ENCODE results near the gene C15orf61.

C15orf61 gene

GRCh38 chr15:67559158-67559557 is 38.2 kb downstream of the C15orf61 start:
- no CpG with 5 or more reads among the region's 1 CpG for WGBS (ENCODE audit: extremely low coverage, insufficient coverage, insufficient read length)
- Histone ChIP-seq H3K4me3 (ENCODE audit: low read depth, low read length) (no peak overlapping the region), H4K12ac (ENCODE audit: low read depth, low read length) (no peak overlapping the region), H3K4ac (ENCODE audit: low read depth, low read length) (no peak overlapping the region), H3K4me1 (ENCODE audit: control insufficient read depth in 1 of 2, insufficient read depth in 2 of 2, low read length in 2 of 2) (peaks cover 0 to 5% of the 10 kb centered on the region in 2 experiments), H3K79me1 (ENCODE audit: low read length) (no peaks in the 10 kb centered on the region), H2BK120ac (ENCODE audit: insufficient read depth, low read length, poor library complexity) (no peak overlapping the region), H3K18ac (ENCODE audit: low read length) (no peak overlapping the region), H4K8ac (ENCODE audit: low read depth, low read length) (no peak overlapping the region), H3K36me3 (ENCODE audit: control insufficient read depth in 1 of 2, insufficient read depth in 2 of 2, low read length in 2 of 2) (no peaks in the 10 kb centered on the region), H3K14ac (ENCODE audit: low read length) (no peak overlapping the region), H3K27ac (ENCODE audit: low read depth, low read length) (no peak overlapping the region), H3K9me3 (ENCODE audit: insufficient read depth, low read depth, low read length) (no peaks in the 10 kb centered on the region), H2AK5ac (ENCODE audit: low read length) (no peak overlapping the region), H2BK5ac (ENCODE audit: low read depth, low read length, poor library complexity) (no peak overlapping the region), H2BK12ac (ENCODE audit: low read length) (no peak overlapping the region), H3K27me3 (ENCODE audit: insufficient read depth, low read length) (no peaks in the 10 kb centered on the region), H3K4me2 (ENCODE audit: low read length) (no peak overlapping the region), H2AFZ (ENCODE audit: insufficient read depth, low read length, poor library complexity) (no peak overlapping the region), H3K23ac (ENCODE audit: low read length) (no peak overlapping the region), H4K91ac (ENCODE audit: low read depth, low read length) (no peak overlapping the region), H3K79me2 (ENCODE audit: control insufficient read depth, insufficient read depth, low read length, poor library complexity) (no peaks in the 10 kb centered on the region), H3K9ac (ENCODE audit: low read length) (no peak overlapping the region)
- no peak for DNase-seq

- Histone ChIP-seq H3K4me3 (ENCODE audit: low read depth, low read length) (no peak overlapping the region), H3K9ac (ENCODE audit: low read length) (no peak overlapping the region)
- WGBS (ENCODE audit: extremely low coverage, insufficient coverage, insufficient read length) = no CpG with 5 or more reads among the region's 2 CpGs
Measured at GRCh38 chr15:67559576-67559975, 38.6 kb downstream of the C15orf61 start.

DNA sequence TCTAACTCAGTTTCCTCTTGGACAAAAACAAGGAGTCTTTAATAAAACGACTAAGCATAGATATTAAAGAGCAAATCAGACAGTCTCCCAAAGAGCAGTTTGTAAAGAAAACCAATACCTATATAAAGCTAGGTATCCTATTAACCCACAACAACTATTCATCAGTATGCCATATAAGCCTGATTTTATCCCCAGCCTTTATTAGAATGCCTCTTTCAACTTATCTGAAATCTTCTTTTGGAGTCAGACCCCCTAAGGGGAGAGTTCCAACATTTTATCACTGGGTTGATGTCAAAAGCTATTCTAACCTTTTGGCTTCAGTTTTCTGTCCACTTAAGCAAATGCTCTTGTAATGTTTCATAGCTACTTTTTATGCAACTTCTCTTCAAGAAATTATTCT is 39.4 kb downstream of the C15orf61 start:
- Histone ChIP-seq H3K9me3 (ENCODE audit: insufficient read depth, low read depth, low read length) (no peaks in the 10 kb centered on the region), H4K8ac (ENCODE audit: low read depth, low read length) (no peak overlapping the region), H3K79me2 (ENCODE audit: control insufficient read depth, insufficient read depth, low read length, poor library complexity) (no peaks in the 10 kb centered on the region), H3K27me3 (ENCODE audit: insufficient read depth, low read length) (no peaks in the 10 kb centered on the region), H2BK12ac (ENCODE audit: low read length) (no peak overlapping the region), H2BK5ac (ENCODE audit: low read depth, low read length, poor library complexity) (no peak overlapping the region), H3K36me3 (ENCODE audit: control insufficient read depth in 1 of 2, insufficient read depth in 2 of 2, low read length in 2 of 2) (no peaks in the 10 kb centered on the region), H4K91ac (ENCODE audit: low read depth, low read length) (no peak overlapping the region), H3K4me2 (ENCODE audit: low read length) (no peak overlapping the region), H2BK120ac (ENCODE audit: insufficient read depth, low read length, poor library complexity) (no peak overlapping the region), H3K4me1 (ENCODE audit: control insufficient read depth in 1 of 2, insufficient read depth in 2 of 2, low read length in 2 of 2) (peaks cover 0 to 5% of the 10 kb centered on the region in 2 experiments), H3K18ac (ENCODE audit: low read length) (no peak overlapping the region), H3K23ac (ENCODE audit: low read length) (no peak overlapping the region), H2AFZ (ENCODE audit: insufficient read depth, low read length, poor library complexity) (no peak overlapping the region), H3K27ac (ENCODE audit: low read depth, low read length) (no peak overlapping the region), H2AK5ac (ENCODE audit: low read length) (no peak overlapping the region), H4K12ac (ENCODE audit: low read depth, low read length) (no peak overlapping the region), H3K79me1 (ENCODE audit: low read length) (no peaks in the 10 kb centered on the region), H3K4me3 (ENCODE audit: low read depth, low read length) (no peak overlapping the region), H3K9ac (ENCODE audit: low read length) (no peak overlapping the region), H3K4ac (ENCODE audit: low read depth, low read length) (no peak overlapping the region), H3K14ac (ENCODE audit: low read length) (no peak overlapping the region)
- DNase-seq = no peak
- no CpG with 5 or more reads among the region's 1 CpG for WGBS (ENCODE audit: extremely low coverage, insufficient coverage, insufficient read length)

More at GRCh38 chr15:67559576-67559975, 38.6 kb downstream of the C15orf61 start:
- Histone ChIP-seq H4K8ac (ENCODE audit: low read depth, low read length) (no peak overlapping the region), H2BK5ac (ENCODE audit: low read depth, low read length, poor library complexity) (no peak overlapping the region), H3K4ac (ENCODE audit: low read depth, low read length) (no peak overlapping the region), H3K27ac (ENCODE audit: low read depth, low read length) (no peak overlapping the region), H3K36me3 (ENCODE audit: control insufficient read depth in 1 of 2, insufficient read depth in 2 of 2, low read length in 2 of 2) (no peaks in the 10 kb centered on the region), H2AK5ac (ENCODE audit: low read length) (no peak overlapping the region), H3K23ac (ENCODE audit: low read length) (no peak overlapping the region), H2BK120ac (ENCODE audit: insufficient read depth, low read length, poor library complexity) (no peak overlapping the region), H3K9me3 (ENCODE audit: insufficient read depth, low read depth, low read length) (no peaks in the 10 kb centered on the region), H2BK12ac (ENCODE audit: low read length) (no peak overlapping the region), H3K79me2 (ENCODE audit: control insufficient read depth, insufficient read depth, low read length, poor library complexity) (no peaks in the 10 kb centered on the region), H4K12ac (ENCODE audit: low read depth, low read length) (no peak overlapping the region), H3K4me1 (ENCODE audit: control insufficient read depth in 1 of 2, insufficient read depth in 2 of 2, low read length in 2 of 2) (peaks cover 0 to 5% of the 10 kb centered on the region in 2 experiments), H3K79me1 (ENCODE audit: low read length) (no peaks in the 10 kb centered on the region), H3K27me3 (ENCODE audit: insufficient read depth, low read length) (no peaks in the 10 kb centered on the region), H4K91ac (ENCODE audit: low read depth, low read length) (no peak overlapping the region), H3K4me2 (ENCODE audit: low read length) (no peak overlapping the region), H2AFZ (ENCODE audit: insufficient read depth, low read length, poor library complexity) (no peak overlapping the region), H3K18ac (ENCODE audit: low read length) (no peak overlapping the region), H3K14ac (ENCODE audit: low read length) (no peak overlapping the region)
- DNase-seq = no peak

DNA sequence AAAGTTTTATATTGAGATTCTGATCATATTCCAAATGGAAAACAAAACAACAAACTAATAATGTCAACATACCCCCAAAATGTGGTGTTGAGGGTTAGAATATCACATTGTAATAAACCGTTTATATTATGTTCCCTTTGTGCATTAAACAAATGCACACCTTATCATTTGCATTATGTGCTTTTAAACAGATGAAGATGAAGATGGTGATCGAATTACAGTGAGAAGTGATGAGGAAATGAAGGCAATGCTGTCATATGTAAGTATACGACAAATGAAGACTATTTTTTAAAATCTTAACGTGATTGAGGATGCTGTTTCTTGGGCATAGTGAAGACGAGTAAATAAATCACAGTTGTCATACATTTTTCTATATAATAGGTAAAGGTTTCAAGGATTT is 42.2 kb downstream of the C15orf61 start:
- Histone ChIP-seq H3K14ac (ENCODE audit: low read length) (no peak overlapping the region), H3K4me2 (ENCODE audit: low read length) (no peak overlapping the region), H2BK120ac (ENCODE audit: insufficient read depth, low read length, poor library complexity) (no peak overlapping the region), H3K9ac (ENCODE audit: low read length) (no peak overlapping the region), H4K12ac (ENCODE audit: low read depth, low read length) (no peak overlapping the region), H2AFZ (ENCODE audit: insufficient read depth, low read length, poor library complexity) (no peak overlapping the region), H3K79me2 (ENCODE audit: control insufficient read depth, insufficient read depth, low read length, poor library complexity) (no peaks in the 10 kb centered on the region), H3K9me3 (ENCODE audit: insufficient read depth, low read depth, low read length) (no peaks in the 10 kb centered on the region), H2AK5ac (ENCODE audit: low read length) (no peak overlapping the region), H3K23ac (ENCODE audit: low read length) (no peak overlapping the region), H3K4me3 (ENCODE audit: low read depth, low read length) (no peak overlapping the region), H3K4ac (ENCODE audit: low read depth, low read length) (no peak overlapping the region), H2BK5ac (ENCODE audit: low read depth, low read length, poor library complexity) (no peak overlapping the region), H3K18ac (ENCODE audit: low read length) (no peak overlapping the region), H3K4me1 (ENCODE audit: control insufficient read depth in 1 of 2, insufficient read depth in 2 of 2, low read length in 2 of 2) (peaks cover 0 to 5% of the 10 kb centered on the region in 2 experiments), H3K27ac (ENCODE audit: low read depth, low read length) (no peak overlapping the region), H2BK12ac (ENCODE audit: low read length) (no peak overlapping the region), H3K36me3 (ENCODE audit: control insufficient read depth in 1 of 2, insufficient read depth in 2 of 2, low read length in 2 of 2) (no peaks in the 10 kb centered on the region), H3K27me3 (ENCODE audit: insufficient read depth, low read length) (no peaks in the 10 kb centered on the region), H4K8ac (ENCODE audit: low read depth, low read length) (no peak overlapping the region), H4K91ac (ENCODE audit: low read depth, low read length) (no peak overlapping the region), H3K79me1 (ENCODE audit: low read length) (no peaks in the 10 kb centered on the region)
- no CpG with 5 or more reads among the region's 5 CpGs for WGBS (ENCODE audit: extremely low coverage, insufficient coverage, insufficient read length)
- no peak for DNase-seq
